Colon (tissue), 2 donors: Measurements from ENCODE around the gene UPB1.

Source experiments
- FAIRE-seq: peaks from 2 replicates; lab custom pipeline; 2012; peaks lifted over from hg19 to GRCh38; lab: Jason Lieb, UNC
- donor health status: control.
- donor health status: control.

UPB1 gene

DNA sequence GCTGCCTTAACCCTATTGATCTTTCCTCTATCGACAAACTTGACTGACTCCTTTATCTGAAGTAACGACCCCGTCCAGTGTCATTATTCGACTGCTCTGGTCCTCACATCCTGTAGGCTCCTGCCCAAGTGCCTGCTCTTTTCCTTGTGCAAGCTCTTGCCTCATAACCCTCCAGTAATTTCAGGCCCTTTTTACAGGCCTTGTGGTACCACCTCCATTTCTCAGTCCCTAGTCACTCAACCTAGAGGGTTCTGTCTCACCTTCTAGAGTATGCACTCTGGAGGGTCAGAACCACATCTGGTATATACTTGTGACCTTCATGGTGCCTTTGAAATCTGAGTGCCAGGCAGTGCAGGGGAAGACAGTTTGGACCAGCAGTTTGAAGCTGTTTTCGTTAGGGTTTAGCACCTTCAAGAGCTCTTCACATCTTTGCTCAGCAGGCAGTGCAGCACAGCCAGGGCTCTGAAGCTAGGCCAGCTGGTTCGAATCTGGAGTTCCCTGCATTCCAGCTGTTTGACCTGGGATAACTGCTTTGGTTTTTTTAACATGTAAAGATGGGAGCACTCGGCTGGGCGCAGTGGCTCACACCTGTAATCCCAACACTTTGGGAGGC is 71.9 kb downstream of the UPB1 start:
- no peak for FAIRE-seq

DNA sequence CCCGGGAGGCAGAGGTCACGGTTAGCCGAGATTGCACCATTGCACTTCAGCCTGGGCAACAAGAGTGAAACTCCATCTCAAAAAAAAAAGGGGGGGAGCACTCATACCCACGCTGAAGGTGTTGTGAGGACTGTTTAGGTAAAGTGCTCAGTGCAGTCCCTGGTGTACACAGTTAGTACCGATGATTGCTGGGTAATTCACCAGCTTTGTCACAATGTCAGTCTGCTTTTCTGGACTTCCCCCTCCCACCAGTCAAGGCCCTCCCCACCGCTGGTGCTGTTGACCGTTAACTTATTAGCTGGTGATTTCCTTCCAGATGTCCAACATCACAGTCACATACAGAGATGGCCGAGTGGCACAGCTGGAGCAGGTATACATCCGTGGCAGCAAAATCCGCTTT is 72.5 kb downstream of the UPB1 start:
- FAIRE-seq: no peak

DNA sequence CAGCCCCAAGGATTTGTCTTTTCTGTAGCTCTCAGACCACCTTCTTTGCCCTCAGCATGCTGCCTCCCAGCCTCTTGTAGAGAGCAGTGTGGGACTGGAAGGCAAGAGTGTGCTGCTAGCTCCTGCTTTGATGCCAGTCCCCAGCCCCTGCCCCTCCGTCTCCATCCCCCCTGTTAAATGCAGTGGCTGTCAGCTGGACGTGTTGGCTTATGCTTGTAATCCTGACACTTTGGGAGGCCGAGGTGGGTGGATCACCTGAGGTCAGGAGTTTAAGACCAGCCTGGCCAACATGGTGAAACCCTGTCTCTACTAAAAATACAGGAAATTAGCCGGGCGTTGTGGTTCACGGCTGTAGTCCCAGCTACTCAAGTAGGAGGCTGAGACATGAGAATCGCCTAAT is 76.1 kb downstream of the UPB1 start:
- FAIRE-seq: no peak

DNA sequence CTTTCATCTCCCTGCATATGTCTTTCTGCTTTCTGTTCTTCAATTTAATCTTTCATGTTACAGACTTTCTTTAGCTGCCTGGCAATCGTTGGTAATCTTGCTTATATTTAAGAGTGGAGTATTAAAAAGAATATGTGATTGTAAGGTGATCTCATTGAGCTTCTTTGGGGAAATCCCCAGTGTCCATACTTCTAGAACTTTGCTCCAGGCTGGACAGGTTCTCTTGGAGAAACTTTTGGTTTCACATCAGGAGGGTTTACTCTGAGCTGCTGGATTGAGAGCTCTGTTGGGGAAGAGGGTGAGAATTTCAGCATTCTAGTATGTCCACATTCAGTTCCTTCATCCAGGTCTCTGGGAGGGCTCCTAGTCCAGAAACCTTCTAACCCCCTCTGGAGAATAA is 81.6 kb downstream of the UPB1 start:
- no peak for FAIRE-seq
